ENCODE results near the gene MARCHF10. TPM values are rescaled to one million over a fixed set of nuclear protein-coding genes. Genes with fewer than 3 reads are reported as not detected.

MARCHF10 gene
- total RNA-seq, 4 donors from 2014 or later: 0.33 to 0.52 (median 0.42) TPM; not detected in 1

GRCh38 chr17:62722625-62723024 lies 85.5 kb downstream of the MARCHF10 start:
- TF ChIP-seq POLR2A (IDR thresholded peaks at IDR 0.05; ENCODE audit: low read depth): no peak
- no peak for TF ChIP-seq CTCF (IDR thresholded peaks at IDR 0.05)
- no peak for TF ChIP-seq POLR2AphosphoS5 (IDR thresholded peaks at IDR 0.05)
- no peak for TF ChIP-seq EP300 (IDR thresholded peaks at IDR 0.05)
- Histone ChIP-seq H3K27me3 (peaks cover 0 to 17% (median 0%) of the 10 kb centered on the region in 4 donors), H3K4me3 (no peak overlapping the region), H3K36me3 (no peaks in the 10 kb centered on the region), H3K27ac (replicated peaks in 1 of 4) (no peak overlapping the region), H3K4me1 (no peaks in the 10 kb centered on the region), H3K9me3 (no peaks in the 10 kb centered on the region)
- intact Hi-C loops (cut with DNase I): no loop called here
- 45% methylated on average over 1 of the region's 1 CpG for WGBS
- DNase-seq (ENCODE audit: extremely low spot score): no peak

- TF ChIP-seq CTCF (IDR thresholded peaks at IDR 0.05): peak in 2 of 3 experiments; percentile 8 to 31
- no peak for TF ChIP-seq POLR2AphosphoS5 (IDR thresholded peaks at IDR 0.05)
- intact Hi-C loops (cut with DNase I): no loop called here
- Histone ChIP-seq H3K36me3 (no peaks in the 10 kb centered on the region), H3K9me3 (no peaks in the 10 kb centered on the region), H3K27ac (replicated peaks in 1 of 4) (no peak overlapping the region), H3K4me3 (no peak overlapping the region), H3K27me3 (peaks cover 0 to 11% (median 0%) of the 10 kb centered on the region in 4 donors), H3K4me1 (no peaks in the 10 kb centered on the region)
- WGBS: 82% methylated on average over 3 of the region's 3 CpGs
- DNase-seq (ENCODE audit: extremely low spot score): no peak
Measured at GRCh38 chr17:62720126-62720850, 87.8 kb downstream of the MARCHF10 start.

- WGBS: 93% methylated on average over 1 of the region's 1 CpG
- Histone ChIP-seq H3K4me1 (no peaks in the 10 kb centered on the region), H3K4me3 (no peak overlapping the region), H3K9me3 (no peaks in the 10 kb centered on the region), H3K36me3 (no peaks in the 10 kb centered on the region), H3K27ac (replicated peaks in 1 of 4) (no peak overlapping the region), H3K27me3 (peaks cover 0 to 5% (median 0%) of the 10 kb centered on the region in 4 donors)
- intact Hi-C loops (cut with DNase I): no loop called here
- DNase-seq (ENCODE audit: extremely low spot score): no peak
- no peak for TF ChIP-seq POLR2AphosphoS5 (IDR thresholded peaks at IDR 0.05)
Measured at GRCh38 chr17:62719586-62719985, 88.5 kb downstream of the MARCHF10 start.

GRCh38 chr17:62718429-62718828 lies 89.7 kb downstream of the MARCHF10 start:
- H3K9me3 ChIP-seq: no peaks in the 10 kb centered on the region
- no peak for TF ChIP-seq POLR2A (IDR thresholded peaks at IDR 0.05; ENCODE audit: low read depth)
- TF ChIP-seq CTCF (IDR thresholded peaks at IDR 0.05): no peak
- no peak for TF ChIP-seq POLR2AphosphoS5 (IDR thresholded peaks at IDR 0.05)
- no peak for TF ChIP-seq EP300 (IDR thresholded peaks at IDR 0.05)
- no peak for DNase-seq (ENCODE audit: extremely low spot score)
- H3K27me3 ChIP-seq: peaks cover 0 to 5% (median 0%) of the 10 kb centered on the region in 4 donors
- 75% methylated on average over 11 of the region's 11 CpGs for WGBS
- no peaks in the 10 kb centered on the region for H3K36me3 ChIP-seq
- intact Hi-C loops (cut with DNase I): no loop called here
- H3K27ac ChIP-seq (replicated peaks in 1 of 4): no peak overlapping the region
- H3K4me1 ChIP-seq: no peaks in the 10 kb centered on the region
- no peak overlapping the region for H3K4me3 ChIP-seq

- H3K27ac ChIP-seq (replicated peaks in 1 of 4): no peak overlapping the region
- no peaks in the 10 kb centered on the region for H3K9me3 ChIP-seq
- no peak for TF ChIP-seq POLR2A (IDR thresholded peaks at IDR 0.05; ENCODE audit: low read depth)
- TF ChIP-seq CTCF (IDR thresholded peaks at IDR 0.05): no peak
- no peak for TF ChIP-seq EP300 (IDR thresholded peaks at IDR 0.05)
- TF ChIP-seq POLR2AphosphoS5 (IDR thresholded peaks at IDR 0.05): no peak
- intact Hi-C loops (cut with DNase I): no loop called here
- DNase-seq (ENCODE audit: extremely low spot score): no peak
- no peaks in the 10 kb centered on the region for H3K4me1 ChIP-seq
- H3K36me3 ChIP-seq: no peaks in the 10 kb centered on the region
- H3K27me3 ChIP-seq: peaks cover 0 to 5% (median 0%) of the 10 kb centered on the region in 4 donors
- 94% methylated on average over 8 of the region's 8 CpGs for WGBS
- H3K4me3 ChIP-seq: no peak overlapping the region
Measured at GRCh38 chr17:62717889-62718288, 90.2 kb downstream of the MARCHF10 start.
